Lower leg skin (tissue), 4 donors: ENCODE data around the gene RALGDS. TPM values are rescaled to one million over a fixed set of nuclear protein-coding genes. Genes with fewer than 3 reads are reported as not detected.

ENCODE experiments used
- DNase-seq, 2 donors: peaks; one replicate each; pipeline ENCODE4 v3.0.0-alpha.2; 2019; ENCODE audit warnings: low spot score in 2 of 2
- H3K4me3 ChIP-seq: fragments of 200-600 bp; sonication (generic); 2 replicates; pipeline ENCODE4 v1.5.1; 2017; ENCODE audit warnings: mild to moderate bottlenecking, low read depth; ENCODE audit not compliant: poor library complexity, severe bottlenecking
- CTCF ChIP-seq, 3 donors: fragments of 450-650 bp; IDR thresholded peaks; one replicate each; pipeline ENCODE4 v1.5.1; 2016; ENCODE audit warnings: antibody characterized with exemption in 3 of 3, mild to moderate bottlenecking in 3 of 3, moderate library complexity in 2 of 3
- POLR2A ChIP-seq, 2 donors: fragments of 450-650 bp; IDR thresholded peaks; one replicate each; pipeline ENCODE4 v1.6.1; 2016 to 2017; ENCODE audit warnings: antibody characterized with exemption in 2 of 2, mild to moderate bottlenecking in 1 of 2, moderate library complexity in 1 of 2
- WGBS, 2 donors: methylation state at CpG; one replicate each; pipeline ENCODE4 v1.1.5; 2018; 5-methylcytosine and 5-hydroxymethylcytosine counted together
- intact Hi-C: fragments of 100-400 bp; cut with DNase I; formaldehyde crosslinking; loops from one replicate; pipeline ENCODE4 v1.15.0; 2023; ENCODE audit warnings: low total_unique reads
- total RNA-seq, 4 donors: library from RNA; depleted of rRNA; stranded (reverse); fragments of >200 nt; gene quantifications; one replicate each; pipeline ENCODE4 v1.1.0, GENCODE V29; 2016

RALGDS gene
- total RNA-seq, 4 donors from 2014 or later: 95.0 to 176 (median 123) TPM

- intact Hi-C loops: no loop called here
- H3K4me3 ChIP-seq: no peak overlapping the region
- DNase-seq: no peak
- 63 to 65% methylated on average over 6 to 7 of the region's 7 CpGs for WGBS, 2 donors
- TF ChIP-seq CTCF (IDR thresholded peaks at IDR 0.05) (no peak), POLR2A (IDR thresholded peaks at IDR 0.05) (no peak)
These were observed 63.0 kb downstream of the RALGDS start for GRCh38 chr9:133058071-133058470.

GRCh38 chr9:133057553-133057952 lies 63.5 kb downstream of the RALGDS start:
- WGBS, 2 donors: 90 to 98% methylated on average over 12 of the region's 12 CpGs
- no peak for DNase-seq
- H3K4me3 ChIP-seq: no peak overlapping the region
- intact Hi-C loops: no loop called here
- TF ChIP-seq POLR2A (IDR thresholded peaks at IDR 0.05): no peak
- TF ChIP-seq CTCF (IDR thresholded peaks at IDR 0.05): no peak

- DNase-seq: no peak
- H3K4me3 ChIP-seq: no peak overlapping the region
- 72 to 85% methylated on average over 3 to 8 of the region's 8 CpGs for WGBS, 2 donors
These were observed 64.0 kb downstream of the RALGDS start for GRCh38 chr9:133057006-133057405.

GRCh38 chr9:133056533-133056932 lies 64.5 kb downstream of the RALGDS start:
- intact Hi-C loops: no loop called here
- no peak for DNase-seq
- no peak for TF ChIP-seq POLR2A (IDR thresholded peaks at IDR 0.05)
- no peak for TF ChIP-seq CTCF (IDR thresholded peaks at IDR 0.05)
- 42 to 67% methylated on average over 7 to 13 of the region's 13 CpGs for WGBS, 2 donors
- H3K4me3 ChIP-seq: no peak overlapping the region

More at GRCh38 chr9:133057006-133057405, 64.0 kb downstream of the RALGDS start:
- intact Hi-C loops: no loop called here
- TF ChIP-seq POLR2A (IDR thresholded peaks at IDR 0.05): no peak
- TF ChIP-seq CTCF (IDR thresholded peaks at IDR 0.05): no peak

GRCh38 chr9:133055788-133056420 lies 65.1 kb downstream of the RALGDS start:
- H3K4me3 ChIP-seq: no peak overlapping the region
- WGBS, 2 donors: 91 to 92% methylated on average over 17 of the region's 17 CpGs
- TF ChIP-seq CTCF (IDR thresholded peaks at IDR 0.05): no peak
- no peak for TF ChIP-seq POLR2A (IDR thresholded peaks at IDR 0.05)
- DNase-seq: no peak
- intact Hi-C loops: no loop called here

- no peak for DNase-seq
- intact Hi-C loops: no loop called here
- TF ChIP-seq CTCF (IDR thresholded peaks at IDR 0.05) (no peak), POLR2A (IDR thresholded peaks at IDR 0.05) (no peak)
- no peak overlapping the region for H3K4me3 ChIP-seq
- WGBS, 2 donors: 71 to 81% methylated on average over 12 to 16 of the region's 16 CpGs
These were observed 66.1 kb downstream of the RALGDS start for GRCh38 chr9:133054966-133055365.
